AG09319 (cell line): ENCODE measurements around the gene TBRG1.
"Not testable (repeated sequence)": the region's sequence is repeated elsewhere in the genome, so short reads cannot be mapped to it uniquely, and the experiment has no call there.

Experiments used
- DNase-seq: peaks from one replicate; pipeline ENCODE4 v3.0.0-alpha.2; 2010; ENCODE audit warnings: low read depth; ENCODE audit errors: extremely low read depth
- CTCF ChIP-seq: IDR thresholded peaks from 2 replicates; pipeline ENCODE4 v1.5.1; 2011; ENCODE audit warnings: low read depth, mild to moderate bottlenecking, inconsistent platforms, low read length, moderate library complexity

Gene TBRG1

GRCh38 chr11:124602193-124602592 lies 20.5 kb upstream of the TBRG1 start:
- no peak for TF ChIP-seq CTCF
- no peak for DNase-seq

GRCh38 chr11:124602723-124603122 lies 19.9 kb upstream of the TBRG1 start:
- DNase-seq = not testable (repeated sequence)

GRCh38 chr11:124605719-124606118 lies 16.9 kb upstream of the TBRG1 start:
- DNase-seq = no peak

GRCh38 chr11:124608147-124608546 lies 14.5 kb upstream of the TBRG1 start:
- no peak for DNase-seq
- no peak for TF ChIP-seq CTCF

More at GRCh38 chr11:124605719-124606118, 16.9 kb upstream of the TBRG1 start:
- TF ChIP-seq CTCF = no peak

- no peak for TF ChIP-seq CTCF
- no peak for DNase-seq
Measured at GRCh38 chr11:124610295-124610694, 12.4 kb upstream of the TBRG1 start.

GRCh38 chr11:124611064-124611463 lies 11.6 kb upstream of the TBRG1 start, which contains the start of gene PANX3:
PANX3 (plus strand) TSS chr11:124611428; CDS start chr11:124611557, 129 bp downstream.
- TF ChIP-seq CTCF = no peak
- DNase-seq = no peak

GRCh38 chr11:124612045-124612444 lies 10.6 kb upstream of the TBRG1 start:
- no peak for DNase-seq
- no peak for TF ChIP-seq CTCF

- DNase-seq = no peak
- TF ChIP-seq CTCF = no peak
Measured at GRCh38 chr11:124612567-124613246, 10.0 kb upstream of the TBRG1 start.
